Naive thymus-derived CD8-positive, alpha-beta T cell (primary cell): Measurements from ENCODE around the gene RRM1. TPM values are rescaled to one million over a fixed set of nuclear protein-coding genes. Genes with fewer than 3 reads are reported as not detected.

Experiments used
- ATAC-seq, 2 donors: fragments of 150-1000 bp; cut with Tn5 transposase in 1 of 2; sonication (Bioruptor Pico), chemical (Tn5 transposase) in 1 of 2; 1 replicate in 1 of 2; 2 replicates in 1 of 2; pipeline ENCODE4 v1.10.0; 2021; ENCODE audit warnings: mild to moderate bottlenecking in 2 of 2, moderate library complexity in 2 of 2
- POLR2A ChIA-PET: fragments of 350-600 bp; sonication (Branson Sonifier 250); formaldehyde crosslinking; loops from one replicate; lab custom pipeline; 2021; ENCODE audit warnings: antibody characterized with exemption; lab: Charles Lee
- DNase-seq, 10 donors: peaks; one replicate each; pipeline versions ENCODE4 v3.0.0 to v3.0.0-alpha.2; 2020 to 2022
- H3K27ac Mint-ChIP-seq, 10 donors: one replicate each; pipeline ENCODE4 v1.8.0; 2020 to 2022; ENCODE audit warnings: mild to moderate bottlenecking in 10 of 10, mixed read lengths in 10 of 10, moderate library complexity in 4 of 10, inconsistent platforms in 1 of 10
- H3K27me3 Mint-ChIP-seq, 5 donors: one replicate each; pipeline ENCODE4 v1.8.0; 2021 to 2022; ENCODE audit warnings: mixed read lengths in 5 of 5
- H3K36me3 Mint-ChIP-seq, 3 donors: one replicate each; pipeline ENCODE4 v1.8.0; 2020 to 2022; ENCODE audit warnings: mixed read lengths in 3 of 3, mild to moderate bottlenecking in 2 of 3, inconsistent platforms in 1 of 3
- H3K4me1 Mint-ChIP-seq, 4 donors: one replicate each; pipeline ENCODE4 v1.8.0; 2021 to 2022; ENCODE audit warnings: mixed read lengths in 4 of 4
- H3K4me3 Mint-ChIP-seq, 10 donors: one replicate each; pipeline ENCODE4 v1.8.0; 2020 to 2022; ENCODE audit warnings: mild to moderate bottlenecking in 10 of 10, mixed read lengths in 10 of 10, moderate library complexity in 6 of 10, inconsistent platforms in 1 of 10
- H3K9me3 Mint-ChIP-seq, 9 donors: one replicate each; pipeline ENCODE4 v1.8.0; 2020 to 2022; ENCODE audit warnings: mixed read lengths in 9 of 9, mild to moderate bottlenecking in 3 of 9, inconsistent platforms in 1 of 9, moderate library complexity in 1 of 9
- polyA plus RNA-seq, 3 donors: library from polyadenylated mRNA; unstranded; fragments of 300-500 nt; fragmentation: Illumina TruSeq; gene quantifications; one replicate each; pipeline ENCODE4 v1.2.3, GENCODE V29; 2021
- total RNA-seq, 8 experiments: library from RNA in 2 of 8; stranded (reverse) in 2 of 8; gene quantifications; one replicate each; pipeline ENCODE4 v1.2.3 and lab custom pipeline; 2021 to 2026

RRM1 gene
- total and polyA plus RNA-seq, 5 experiments from 2014 or later, result 22.6 to 39.3 (median 27.0) TPM

GRCh38 chr11:4183410-4184057, 88.9 kb downstream of the RRM1 start:
- no peak for DNase-seq
- Mint-ChIP-seq H3K4me3 (no peak overlapping the region), H3K9me3 (no peaks in the 10 kb centered on the region), H3K27ac (no peak overlapping the region), H3K36me3 (no peaks in the 10 kb centered on the region), H3K27me3 (peaks cover 4 to 10% (median 10%) of the 10 kb centered on the region in 5 donors), H3K4me1 (peaks cover 0 to 7% (median 3%) of the 10 kb centered on the region in 4 donors)
- no peak for ATAC-seq
- POLR2A ChIA-PET, result no interaction called here

- no peaks in the 10 kb centered on the region for H3K9me3 Mint-ChIP-seq
- H3K4me3 Mint-ChIP-seq, result no peak overlapping the region
- POLR2A ChIA-PET, result no interaction called here
- H3K27ac Mint-ChIP-seq, result no peak overlapping the region
- DNase-seq (no peak), ATAC-seq (no peak)
- peaks cover 0 to 9% (median 3%) of the 10 kb centered on the region in 4 donors for H3K4me1 Mint-ChIP-seq
- peaks cover 4 to 10% (median 8%) of the 10 kb centered on the region in 5 donors for H3K27me3 Mint-ChIP-seq
- no peaks in the 10 kb centered on the region for H3K36me3 Mint-ChIP-seq
These were observed 89.7 kb downstream of the RRM1 start for GRCh38 chr11:4184163-4184916.

GRCh38 chr11:4185561-4185960, 91.0 kb downstream of the RRM1 start:
- DNase-seq, result no peak
- no peak overlapping the region for H3K27ac Mint-ChIP-seq
- POLR2A ChIA-PET, result no interaction called here
- ATAC-seq, result no peak
- peak overlapping the region in 2 of 10 donors; percentile 24 to 71 for H3K4me3 Mint-ChIP-seq
- H3K36me3 Mint-ChIP-seq, result no peaks in the 10 kb centered on the region
- H3K27me3 Mint-ChIP-seq, result peaks cover 0 to 8% (median 6%) of the 10 kb centered on the region in 5 donors
- H3K9me3 Mint-ChIP-seq, result no peaks in the 10 kb centered on the region
- H3K4me1 Mint-ChIP-seq, result peaks cover 0 to 9% (median 3%) of the 10 kb centered on the region in 4 donors

GRCh38 chr11:4186464-4187054, 92.0 kb downstream of the RRM1 start:
- DNase-seq (no peak), ATAC-seq (no peak)
- Mint-ChIP-seq H3K4me1 (peaks cover 0 to 9% (median 3%) of the 10 kb centered on the region in 4 donors), H3K4me3 (peak overlapping the region; percentile 60 to 82 (median 75)), H3K36me3 (peaks cover 0 to 1% (median 0%) of the 10 kb centered on the region in 3 donors), H3K9me3 (no peaks in the 10 kb centered on the region), H3K27me3 (peaks cover 0 to 8% (median 8%) of the 10 kb centered on the region in 5 donors), H3K27ac (no peak overlapping the region)
- POLR2A ChIA-PET, result no interaction called here

GRCh38 chr11:4187055-4187988, 92.7 kb downstream of the RRM1 start:
- Mint-ChIP-seq H3K9me3 (no peaks in the 10 kb centered on the region), H3K27ac (peak overlapping the region in 1 of 10 donors; percentile 55), H3K4me3 (peak overlapping the region; percentile 61 to 83 (median 79)), H3K4me1 (peaks cover 0 to 9% (median 3%) of the 10 kb centered on the region in 4 donors), H3K36me3 (peaks cover 0 to 1% (median 0%) of the 10 kb centered on the region in 3 donors), H3K27me3 (peaks cover 3 to 13% (median 8%) of the 10 kb centered on the region in 5 donors)
- peak; percentile 91 to 97 for ATAC-seq
- DNase-seq, result peak; percentile 63 to 86 (median 82)
- POLR2A ChIA-PET, result no interaction called here

Other genes starting within 250 kb of the RRM1 start
- gene STIM1, start 239.1 kb upstream of the RRM1 start, total RNA-seq, result 100 to 1,000 TPM in 1 of 2 experiments, 10 to 100 TPM in 1; 98.7 to 101 TPM
- 10 to 100 TPM; 33.4 to 39.0 (median 38.9) TPM for gene STIM1, start 239.1 kb upstream of the RRM1 start, polyA plus RNA-seq